ENCODE results near the gene GDA. TPM values are rescaled to one million over a fixed set of nuclear protein-coding genes. Genes with fewer than 3 reads are reported as not detected.

GDA gene
- total and polyA plus RNA-seq, 4 donors, result 0.37 to 24.4 (median 19.5) TPM

DNA sequence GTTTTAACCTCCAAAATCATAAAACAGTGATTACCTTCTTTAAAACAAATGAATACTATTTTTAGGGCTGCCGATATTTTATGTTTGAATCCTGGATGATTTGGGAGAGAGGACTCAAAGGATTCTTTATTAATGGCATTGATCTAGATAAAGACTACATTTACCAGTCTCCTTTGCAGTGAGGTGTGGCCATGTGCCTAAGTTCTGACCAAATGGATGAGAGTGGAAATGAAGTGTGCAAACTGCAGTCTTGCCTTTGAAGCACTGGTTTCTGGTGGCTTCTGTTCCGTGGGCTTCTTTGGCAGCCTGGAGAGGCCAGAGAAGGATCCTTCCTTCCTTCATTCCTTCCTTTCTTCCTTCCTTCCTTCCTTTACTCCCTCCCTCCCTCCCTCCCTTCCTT lies 24.3 kb upstream of the GDA start (continued):
- no peak for TF ChIP-seq HNF4A (conservative IDR thresholded peaks at IDR 0.05)
- no peak for TF ChIP-seq GABPA (IDR thresholded peaks at IDR 0.05 in 1 of 2, conservative IDR thresholded peaks at IDR 0.05 in 1 of 2)
- no peak for TF ChIP-seq NR2F2 (IDR thresholded peaks at IDR 0.05)

DNA sequence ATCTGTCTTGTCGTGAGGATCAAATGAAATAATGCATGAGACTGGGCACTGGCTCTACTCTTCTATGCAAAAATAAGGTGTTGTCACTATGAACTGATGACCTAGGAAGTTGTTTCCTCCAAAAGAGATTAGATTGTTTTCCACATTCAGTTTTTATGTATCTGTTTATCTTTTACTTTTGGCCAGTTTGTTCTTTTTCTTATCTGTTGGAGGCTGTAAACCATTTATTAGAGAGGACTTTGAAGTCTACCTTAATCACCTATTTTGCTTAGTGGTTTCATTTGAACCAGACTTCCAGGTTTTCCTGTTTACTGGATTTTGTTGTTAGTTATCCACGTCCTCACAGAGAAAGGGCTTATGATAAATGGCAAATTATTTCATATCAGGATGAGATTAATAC lies 21.5 kb upstream of the GDA start:
- peak overlapping the region; percentile 64 to 66 for H3K27ac ChIP-seq (ENCODE audit: low read depth in 1 of 2, low read length in 2 of 2)
- TF ChIP-seq SP1 (IDR thresholded peaks at IDR 0.05) (peak; percentile 70), HNF4A (conservative IDR thresholded peaks at IDR 0.05) (peak; percentile 54 to 71), GABPA (IDR thresholded peaks at IDR 0.05 in 1 of 2, conservative IDR thresholded peaks at IDR 0.05 in 1 of 2) (peak in 1 of 2 donors; percentile 9), TAF1 (conservative IDR thresholded peaks at IDR 0.05) (no peak), FOXA1 (IDR thresholded peaks at IDR 0.05) (no peak), RAD21 (IDR thresholded peaks at IDR 0.05) (peak in 1 of 2 donors; percentile 17)
- TF ChIP-seq, protein P1, sequence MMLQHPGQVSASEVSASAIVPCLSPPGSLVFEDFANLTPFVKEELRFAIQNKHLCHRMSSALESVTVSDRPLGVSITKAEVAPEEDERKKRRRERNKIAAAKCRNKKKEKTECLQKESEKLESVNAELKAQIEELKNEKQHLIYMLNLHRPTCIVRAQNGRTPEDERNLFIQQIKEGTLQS (IDR thresholded peaks at IDR 0.05), result no peak
- no peaks in the 10 kb centered on the region for H3K9me3 ChIP-seq (ENCODE audit: control insufficient read depth in 4 of 4, low read length in 3 of 4)

GRCh38 chr9:72128526-72128925 lies 20.7 kb upstream of the GDA start:
- DNase-seq (ENCODE audit: low spot score), result no peak
- TF ChIP-seq, protein P2, sequence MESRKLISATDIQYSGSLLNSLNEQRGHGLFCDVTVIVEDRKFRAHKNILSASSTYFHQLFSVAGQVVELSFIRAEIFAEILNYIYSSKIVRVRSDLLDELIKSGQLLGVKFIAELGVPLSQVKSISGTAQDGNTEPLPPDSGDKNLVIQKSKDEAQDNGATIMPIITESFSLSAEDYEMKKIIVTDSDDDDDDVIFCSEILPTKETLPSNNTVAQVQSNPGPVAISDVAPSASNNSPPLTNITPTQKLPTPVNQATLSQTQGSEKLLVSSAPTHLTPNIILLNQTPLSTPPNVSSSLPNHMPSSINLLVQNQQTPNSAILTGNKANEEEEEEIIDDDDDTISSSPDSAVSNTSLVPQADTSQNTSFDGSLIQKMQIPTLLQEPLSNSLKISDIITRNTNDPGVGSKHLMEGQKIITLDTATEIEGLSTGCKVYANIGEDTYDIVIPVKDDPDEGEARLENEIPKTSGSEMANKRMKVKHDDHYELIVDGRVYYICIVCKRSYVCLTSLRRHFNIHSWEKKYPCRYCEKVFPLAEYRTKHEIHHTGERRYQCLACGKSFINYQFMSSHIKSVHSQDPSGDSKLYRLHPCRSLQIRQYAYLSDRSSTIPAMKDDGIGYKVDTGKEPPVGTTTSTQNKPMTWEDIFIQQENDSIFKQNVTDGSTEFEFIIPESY (IDR thresholded peaks at IDR 0.05), result no peak
- TF ChIP-seq REST (IDR thresholded peaks at IDR 0.05) (no peak), TAF1 (conservative IDR thresholded peaks at IDR 0.05) (no peak), JUND (IDR thresholded peaks at IDR 0.05) (no peak), HNF4A (conservative IDR thresholded peaks at IDR 0.05) (no peak), HNF4G (IDR thresholded peaks at IDR 0.05) (no peak), RAD21 (IDR thresholded peaks at IDR 0.05) (no peak), SP1 (IDR thresholded peaks at IDR 0.05) (no peak), NR2F2 (IDR thresholded peaks at IDR 0.05) (no peak), FOXA2 (IDR thresholded peaks at IDR 0.05) (no peak), FOXA1 (IDR thresholded peaks at IDR 0.05) (no peak), GABPA (IDR thresholded peaks at IDR 0.05 in 1 of 2, conservative IDR thresholded peaks at IDR 0.05 in 1 of 2) (no peak), EGR1 (IDR thresholded peaks at IDR 0.05; ENCODE audit: low read depth in 2 of 2) (no peak)
- TF ChIP-seq, protein P3, sequence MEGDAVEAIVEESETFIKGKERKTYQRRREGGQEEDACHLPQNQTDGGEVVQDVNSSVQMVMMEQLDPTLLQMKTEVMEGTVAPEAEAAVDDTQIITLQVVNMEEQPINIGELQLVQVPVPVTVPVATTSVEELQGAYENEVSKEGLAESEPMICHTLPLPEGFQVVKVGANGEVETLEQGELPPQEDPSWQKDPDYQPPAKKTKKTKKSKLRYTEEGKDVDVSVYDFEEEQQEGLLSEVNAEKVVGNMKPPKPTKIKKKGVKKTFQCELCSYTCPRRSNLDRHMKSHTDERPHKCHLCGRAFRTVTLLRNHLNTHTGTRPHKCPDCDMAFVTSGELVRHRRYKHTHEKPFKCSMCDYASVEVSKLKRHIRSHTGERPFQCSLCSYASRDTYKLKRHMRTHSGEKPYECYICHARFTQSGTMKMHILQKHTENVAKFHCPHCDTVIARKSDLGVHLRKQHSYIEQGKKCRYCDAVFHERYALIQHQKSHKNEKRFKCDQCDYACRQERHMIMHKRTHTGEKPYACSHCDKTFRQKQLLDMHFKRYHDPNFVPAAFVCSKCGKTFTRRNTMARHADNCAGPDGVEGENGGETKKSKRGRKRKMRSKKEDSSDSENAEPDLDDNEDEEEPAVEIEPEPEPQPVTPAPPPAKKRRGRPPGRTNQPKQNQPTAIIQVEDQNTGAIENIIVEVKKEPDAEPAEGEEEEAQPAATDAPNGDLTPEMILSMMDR (IDR thresholded peaks at IDR 0.05; ENCODE audit: low read depth, low read length, missing input control), result no peak
- TF ChIP-seq, protein P1 (IDR thresholded peaks at IDR 0.05), result no peak
- TF ChIP-seq, protein P4, sequence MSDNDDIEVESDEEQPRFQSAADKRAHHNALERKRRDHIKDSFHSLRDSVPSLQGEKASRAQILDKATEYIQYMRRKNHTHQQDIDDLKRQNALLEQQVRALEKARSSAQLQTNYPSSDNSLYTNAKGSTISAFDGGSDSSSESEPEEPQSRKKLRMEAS (IDR thresholded peaks at IDR 0.05), result no peak
- Histone ChIP-seq H3K27ac (ENCODE audit: low read depth in 1 of 2, low read length in 2 of 2) (peak overlapping the region; percentile 80 to 93), H3K36me3 (ENCODE audit: control insufficient read depth in 4 of 4, insufficient read depth in 3 of 4, low read depth in 1 of 4, low read length in 3 of 4) (no peaks in the 10 kb centered on the region), H3K27me3 (ENCODE audit: control insufficient read depth in 4 of 4, insufficient read depth in 4 of 4, low read length in 3 of 4) (no peaks in the 10 kb centered on the region), H3K4me1 (ENCODE audit: control insufficient read depth in 4 of 4, insufficient read depth in 4 of 4, low read length in 3 of 4) (peaks cover 4 to 48% (median 36%) of the 10 kb centered on the region in 4 donors), H3K4me3 (ENCODE audit: low read depth in 1 of 3, low read length in 3 of 3) (no peak overlapping the region), H3K9ac (ENCODE audit: low read depth in 1 of 2, low read length in 2 of 2) (no peak overlapping the region), H3K9me3 (ENCODE audit: control insufficient read depth in 4 of 4, low read length in 3 of 4) (no peaks in the 10 kb centered on the region)
- WGBS, result 35% methylated on average over 2 of the region's 2 CpGs

More for the DNA sequence above, 21.5 kb upstream of the GDA start:
- Histone ChIP-seq H3K4me1 (ENCODE audit: control insufficient read depth in 4 of 4, insufficient read depth in 4 of 4, low read length in 3 of 4) (peaks cover 4 to 44% (median 34%) of the 10 kb centered on the region in 4 donors), H3K36me3 (ENCODE audit: control insufficient read depth in 4 of 4, insufficient read depth in 3 of 4, low read depth in 1 of 4, low read length in 3 of 4) (no peaks in the 10 kb centered on the region), H3K9ac (ENCODE audit: low read depth in 1 of 2, low read length in 2 of 2) (peak overlapping the region in 1 of 2 donors; percentile 64), H3K4me3 (ENCODE audit: low read depth in 1 of 3, low read length in 3 of 3) (no peak overlapping the region), H3K27me3 (ENCODE audit: control insufficient read depth in 4 of 4, insufficient read depth in 4 of 4, low read length in 3 of 4) (no peaks in the 10 kb centered on the region)
- DNase-seq (ENCODE audit: low spot score), result no peak
- WGBS, result 7% methylated on average over 2 of the region's 2 CpGs
